ENCODE results near the gene RFC1. TPM values are rescaled to one million over a fixed set of nuclear protein-coding genes. Genes with fewer than 3 reads are reported as not detected.
"Not testable (repeated sequence)": the region's sequence is repeated elsewhere in the genome, so short reads cannot be mapped to it uniquely, and the experiment has no call there.

The RFC1 gene
- total RNA-seq, 2 donors from 2014 or later: 28.2 to 28.7 TPM

GRCh38 chr4:39303871-39304270 lies 62.3 kb downstream of the RFC1 start:
- H3K9ac ChIP-seq (ENCODE audit: low read depth in 2 of 2, low read length in 2 of 2): no peak overlapping the region
- DNase-seq: no peak
- H3K27ac ChIP-seq: no peak overlapping the region
- TF ChIP-seq CTCF (IDR thresholded peaks at IDR 0.05): no peak
- no peaks in the 10 kb centered on the region for H3K27me3 ChIP-seq
- H3K4me3 ChIP-seq: no peak overlapping the region
- no peaks in the 10 kb centered on the region for H3K9me3 ChIP-seq
- intact Hi-C loops (cut with DNase I): no loop called here
- peaks cover 5% of the 10 kb centered on the region for H3K36me3 ChIP-seq
- no peaks in the 10 kb centered on the region for H3K4me1 ChIP-seq

DNA sequence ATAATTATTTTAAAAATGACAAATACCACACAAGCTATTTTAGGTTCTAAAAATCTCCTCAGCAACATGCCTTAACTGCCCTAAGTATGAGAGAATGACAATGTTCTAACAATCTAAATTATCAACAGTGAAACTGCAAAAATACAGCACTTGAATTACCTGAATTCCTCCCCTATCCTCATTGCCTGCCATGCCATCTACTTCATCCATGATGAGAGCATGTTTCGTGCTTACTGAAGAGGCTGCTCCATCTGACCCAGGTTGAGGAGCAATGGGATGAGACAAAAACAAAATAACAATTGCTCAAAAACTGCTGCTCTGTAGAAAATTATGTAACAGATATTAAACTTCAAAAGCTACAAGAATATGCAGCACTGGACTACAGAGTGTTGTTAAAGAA lies 63.3 kb downstream of the RFC1 start:
- intact Hi-C loops (cut with DNase I): no loop called here
- Histone ChIP-seq H3K27me3 (no peaks in the 10 kb centered on the region), H3K4me3 (no peak overlapping the region), H3K9me3 (no peaks in the 10 kb centered on the region), H3K9ac (ENCODE audit: low read depth in 2 of 2, low read length in 2 of 2) (no peak overlapping the region), H3K27ac (no peak overlapping the region), H3K4me1 (no peaks in the 10 kb centered on the region), H3K36me3 (peaks cover 5% of the 10 kb centered on the region)
- no peak for TF ChIP-seq CTCF (IDR thresholded peaks at IDR 0.05)
- DNase-seq: no peak

DNA sequence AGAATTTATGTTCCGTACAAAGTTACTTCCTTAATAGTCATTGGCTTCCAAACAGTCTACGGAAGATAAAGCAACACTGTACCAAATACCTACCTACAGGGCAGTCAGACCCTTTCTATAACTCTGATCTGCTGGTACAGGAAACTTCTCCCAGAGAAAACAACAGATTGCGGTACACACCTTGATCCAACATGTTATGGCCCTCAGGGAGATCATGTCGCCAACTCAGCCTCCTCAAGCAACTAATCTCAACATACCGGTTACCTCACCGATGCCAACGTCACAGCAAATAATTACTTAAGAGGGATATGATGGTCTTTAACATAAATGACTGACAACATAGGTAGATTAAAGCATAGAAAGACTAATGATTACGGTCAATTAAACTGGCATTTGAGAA lies 70.4 kb downstream of the RFC1 start:
- no peaks in the 10 kb centered on the region for H3K27me3 ChIP-seq
- H3K36me3 ChIP-seq: peaks cover 9% of the 10 kb centered on the region
- H3K9ac ChIP-seq (ENCODE audit: low read depth in 2 of 2, low read length in 2 of 2): no peak overlapping the region
- H3K9me3 ChIP-seq: no peaks in the 10 kb centered on the region
- no peak for DNase-seq
- no peak overlapping the region for H3K27ac ChIP-seq
- no peak for TF ChIP-seq CTCF (IDR thresholded peaks at IDR 0.05)
- H3K4me1 ChIP-seq: no peaks in the 10 kb centered on the region
- intact Hi-C loops (cut with DNase I): no loop called here
- H3K4me3 ChIP-seq: no peak overlapping the region

GRCh38 chr4:39292433-39292832 lies 73.7 kb downstream of the RFC1 start:
- H3K9me3 ChIP-seq; intact Hi-C loops (cut with DNase I); H3K36me3 ChIP-seq; H3K27ac ChIP-seq; H3K4me3 ChIP-seq; H3K27me3 ChIP-seq; H3K4me1 ChIP-seq; H3K9ac ChIP-seq (ENCODE audit: low read depth in 2 of 2, low read length in 2 of 2); DNase-seq: not testable (repeated sequence)

GRCh38 chr4:39291686-39292085 lies 74.5 kb downstream of the RFC1 start:
- TF ChIP-seq CTCF (IDR thresholded peaks at IDR 0.05): no peak
- Histone ChIP-seq H3K4me1 (no peaks in the 10 kb centered on the region), H3K9ac (ENCODE audit: low read depth in 2 of 2, low read length in 2 of 2) (no peak overlapping the region), H3K27me3 (no peaks in the 10 kb centered on the region), H3K27ac (no peak overlapping the region), H3K9me3 (no peaks in the 10 kb centered on the region), H3K36me3 (peaks cover 3% of the 10 kb centered on the region), H3K4me3 (no peak overlapping the region)
- no peak for DNase-seq
- intact Hi-C loops (cut with DNase I): no loop called here

DNA sequence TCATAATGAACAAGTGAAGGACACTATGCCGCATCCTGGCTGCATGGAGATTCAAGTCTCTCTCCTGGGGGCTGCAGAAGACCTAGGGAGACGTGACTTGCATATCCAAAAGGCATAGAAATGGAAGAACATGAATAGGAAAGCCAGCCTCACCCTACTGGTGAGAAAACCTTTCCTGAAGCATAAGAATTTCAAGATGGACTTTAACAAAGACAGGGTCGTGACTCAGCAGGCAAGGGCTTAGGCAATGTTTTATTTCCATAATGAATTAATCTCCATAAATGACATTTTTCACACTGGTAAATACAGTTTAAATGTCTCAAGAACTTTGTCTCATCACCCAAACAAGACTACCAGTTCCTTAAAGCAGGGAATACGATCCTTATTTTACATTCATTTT lies 78.9 kb downstream of the RFC1 start:
- peaks cover 3% of the 10 kb centered on the region for H3K36me3 ChIP-seq

More for the DNA sequence above, 78.9 kb downstream of the RFC1 start:
- Histone ChIP-seq H3K9me3 (no peaks in the 10 kb centered on the region), H3K4me3 (no peak overlapping the region), H3K4me1 (no peaks in the 10 kb centered on the region), H3K27me3 (no peaks in the 10 kb centered on the region), H3K9ac (ENCODE audit: low read depth in 2 of 2, low read length in 2 of 2) (no peak overlapping the region), H3K27ac (no peak overlapping the region)
- intact Hi-C loops (cut with DNase I): no loop called here
- no peak for DNase-seq
- TF ChIP-seq CTCF (IDR thresholded peaks at IDR 0.05): no peak
